Thyroid gland (tissue), 4 donors: Measurements from ENCODE around the gene WDR27. TPM values are rescaled to one million over a fixed set of nuclear protein-coding genes. Genes with fewer than 3 reads are reported as not detected.
A peak's percentile ranks its signal among the peaks of the same experiment; 100 is the strongest.

ENCODE experiments used
- DNase-seq, 2 donors: peaks; one replicate each; pipeline ENCODE4 v3.0.0-alpha.2; 2019
- H3K27ac ChIP-seq, 3 donors: fragments of 200-600 bp; sonication (generic); 1 replicate in 2 of 3; 2 replicates in 1 of 3; pipeline ENCODE4 v1.5.1; 2016 to 2019; ENCODE audit warnings: mild to moderate bottlenecking in 1 of 3, moderate library complexity in 1 of 3
- H3K27me3 ChIP-seq: fragments of 200-600 bp; sonication (generic); one replicate; pipeline ENCODE4 v1.5.1; 2019
- H3K36me3 ChIP-seq, 2 donors: fragments of 200-600 bp; sonication (generic); one replicate each; pipeline ENCODE4 v1.5.1; 2016 to 2019
- H3K4me1 ChIP-seq, 2 donors: fragments of 200-600 bp; sonication (generic); one replicate each; pipeline ENCODE4 v1.5.1; 2017 to 2019
- H3K4me3 ChIP-seq, 3 donors: fragments of 200-600 bp; sonication (generic); replicated peaks in 1 of 3; 1 replicate in 2 of 3; 2 replicates in 1 of 3; pipeline ENCODE4 v1.5.1; 2016; ENCODE audit warnings: mild to moderate bottlenecking in 1 of 3
- H3K9me3 ChIP-seq: fragments of 200-600 bp; sonication (generic); one replicate; pipeline ENCODE4 v1.5.1; 2017
- CTCF ChIP-seq, 6 experiments: fragments of 200-600 bp in 3 of 6; fragments of 450-650 bp in 3 of 6; sonication (generic) in 3 of 6; IDR thresholded peaks; one replicate each; pipeline ENCODE4 v1.5.1; 2016 to 2019; ENCODE audit warnings: antibody characterized with exemption in 6 of 6, mild to moderate bottlenecking in 2 of 6, inconsistent platforms in 1 of 6, moderate library complexity in 1 of 6
- POLR2A ChIP-seq, 2 donors: fragments of 450-650 bp; IDR thresholded peaks; one replicate each; pipeline ENCODE4 v1.6.1; 2017; ENCODE audit warnings: antibody characterized with exemption in 2 of 2, mild to moderate bottlenecking in 2 of 2, moderate library complexity in 1 of 2
- WGBS, 2 donors: methylation state at CpG; one replicate each; pipeline ENCODE4 v1.1.5; 2017; 5-methylcytosine and 5-hydroxymethylcytosine counted together
- intact Hi-C: fragments of 100-400 bp; cut with DNase I; formaldehyde crosslinking; loops from one replicate; pipeline ENCODE4 v1.15.1; 2023
- total RNA-seq, 4 donors: library from RNA; depleted of rRNA; stranded (reverse); fragments of >200 nt; gene quantifications; one replicate each; pipeline ENCODE4 v1.2.3, GENCODE V29; 2016

The WDR27 gene
- total RNA-seq, 4 donors from 2014 or later: 48.9 to 74.6 (median 51.8) TPM

- Histone ChIP-seq H3K4me1 (no peaks in the 10 kb centered on the region), H3K27ac (peak overlapping the region; percentile 69 to 73 (median 72)), H3K9me3 (no peaks in the 10 kb centered on the region), H3K36me3 (no peaks in the 10 kb centered on the region), H3K27me3 (no peaks in the 10 kb centered on the region), H3K4me3 (peak overlapping the region in 1 of 3 donors; percentile 6)
- no peak for TF ChIP-seq POLR2A (IDR thresholded peaks at IDR 0.05)
- no peak for TF ChIP-seq CTCF (IDR thresholded peaks at IDR 0.05)
- intact Hi-C loops: no loop called here
- 61 to 67% methylated on average over 36 of the region's 36 CpGs for WGBS, 2 donors
- peak; percentile 73 to 81 for DNase-seq
These were observed 249.5 kb downstream of the WDR27 start for GRCh38 chr6:169452117-169452868.

DNA sequence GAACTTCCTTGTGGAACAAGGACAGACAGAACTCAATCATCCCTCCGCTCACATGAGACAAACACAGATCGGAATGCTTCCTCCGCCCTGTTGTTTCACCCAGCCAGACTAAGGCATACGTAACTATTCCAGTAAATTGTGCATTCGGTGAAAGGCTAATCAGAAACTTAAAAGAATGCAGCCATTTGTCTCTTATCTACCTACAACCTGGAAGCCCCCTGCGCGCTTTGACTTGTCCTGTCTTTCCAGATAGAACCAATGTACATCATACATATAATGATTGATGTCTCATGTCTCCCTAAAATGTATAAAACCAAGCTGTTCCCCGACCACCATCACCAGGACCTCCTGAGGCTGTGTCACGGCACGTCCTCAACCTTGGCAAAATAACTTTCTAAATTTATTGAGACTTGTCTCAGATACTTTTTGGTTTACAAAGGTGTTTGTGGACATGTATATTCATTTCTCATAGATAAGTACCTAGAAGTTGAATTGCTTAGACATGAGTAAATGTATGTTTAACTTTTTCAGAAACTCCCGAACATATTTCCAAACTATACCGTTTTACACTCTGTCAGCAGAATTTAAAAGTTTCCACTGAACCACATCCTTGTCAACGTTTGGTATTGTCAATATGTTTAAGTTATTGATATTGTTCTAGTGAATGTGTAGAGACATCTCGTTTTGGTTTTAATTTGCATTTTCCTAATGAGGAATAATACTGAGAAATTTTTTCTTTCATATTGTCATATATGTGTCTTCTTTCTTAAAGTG lies 250.6 kb downstream of the WDR27 start:
- no peaks in the 10 kb centered on the region for H3K9me3 ChIP-seq
- no peaks in the 10 kb centered on the region for H3K27me3 ChIP-seq
- no peaks in the 10 kb centered on the region for H3K4me1 ChIP-seq
- TF ChIP-seq POLR2A (IDR thresholded peaks at IDR 0.05) (no peak), CTCF (IDR thresholded peaks at IDR 0.05) (no peak)
- DNase-seq: no peak
- H3K27ac ChIP-seq: peak overlapping the region in 1 of 3 donors; percentile 72
- no peaks in the 10 kb centered on the region for H3K36me3 ChIP-seq
- no peak overlapping the region for H3K4me3 ChIP-seq
- 92 to 93% methylated on average over 14 of the region's 14 CpGs for WGBS, 2 donors
- intact Hi-C loops: no loop called here

- Histone ChIP-seq H3K27ac (no peak overlapping the region), H3K9me3 (no peaks in the 10 kb centered on the region), H3K4me1 (peaks cover 4 to 5% of the 10 kb centered on the region in 2 donors), H3K27me3 (no peaks in the 10 kb centered on the region), H3K4me3 (no peak overlapping the region), H3K36me3 (no peaks in the 10 kb centered on the region)
- 86 to 89% methylated on average over 12 of the region's 12 CpGs for WGBS, 2 donors
- intact Hi-C loops: no loop called here
- TF ChIP-seq CTCF (IDR thresholded peaks at IDR 0.05) (no peak), POLR2A (IDR thresholded peaks at IDR 0.05) (no peak)
- no peak for DNase-seq
These were observed 251.7 kb downstream of the WDR27 start for GRCh38 chr6:169450097-169450496.

- no peaks in the 10 kb centered on the region for H3K27me3 ChIP-seq
- H3K9me3 ChIP-seq: no peaks in the 10 kb centered on the region
- H3K36me3 ChIP-seq: no peaks in the 10 kb centered on the region
- no peak overlapping the region for H3K4me3 ChIP-seq
- intact Hi-C loops: no loop called here
- TF ChIP-seq CTCF (IDR thresholded peaks at IDR 0.05) (no peak), POLR2A (IDR thresholded peaks at IDR 0.05) (no peak)
- H3K4me1 ChIP-seq: peaks cover 4 to 5% of the 10 kb centered on the region in 2 donors
- WGBS, 2 donors: 87 to 88% methylated on average over 6 of the region's 6 CpGs
- H3K27ac ChIP-seq: no peak overlapping the region
- no peak for DNase-seq
These were observed 252.6 kb downstream of the WDR27 start for GRCh38 chr6:169449221-169449620.
